ENCODE data around the gene TSEN54. TPM values are rescaled to one million over a fixed set of nuclear protein-coding genes. Genes with fewer than 3 reads are reported as not detected.

The TSEN54 gene
- total RNA-seq, 4 donors from 2014 or later = 36.6 to 105 (median 61.2) TPM

GRCh38 chr17:75488693-75489510 is 27.4 kb upstream of the TSEN54 start:
- H3K9me3 ChIP-seq = no peaks in the 10 kb centered on the region
- in situ Hi-C loops (cut with MboI; ENCODE audit: low pct_ligation_motif_present in 1 of 4, low pct_unique_long_range_greater_than_20kb in 1 of 4, low sequenced_read_pairs in 3 of 4) (no loop called here), intact Hi-C loops (cut with DNase I; ENCODE audit: low total_unique reads) (no loop called here)
- H3K4me1 ChIP-seq = peaks cover 0 to 29% (median 12%) of the 10 kb centered on the region in 4 donors
- DNase-seq = no peak
- no peak overlapping the region for H3K4me3 ChIP-seq
- TF ChIP-seq EP300 (IDR thresholded peaks at IDR 0.05; ENCODE audit: low read depth) (no peak), CTCF (IDR thresholded peaks at IDR 0.05) (no peak)
- H3K27me3 ChIP-seq = no peaks in the 10 kb centered on the region
- peaks cover 0 to 15% (median 0%) of the 10 kb centered on the region in 4 donors for H3K36me3 ChIP-seq
- peak overlapping the region in 1 of 4 donors; percentile 75 for H3K27ac ChIP-seq
- 90 to 92% methylated on average over 4 to 24 of the region's 24 CpGs for WGBS, 2 donors (ENCODE audit: low coverage in 1 of 2)

- Histone ChIP-seq H3K36me3 (peaks cover 0 to 18% (median 0%) of the 10 kb centered on the region in 4 donors), H3K27me3 (no peaks in the 10 kb centered on the region), H3K9me3 (no peaks in the 10 kb centered on the region), H3K4me1 (peaks cover 0 to 29% (median 12%) of the 10 kb centered on the region in 4 donors), H3K4me3 (no peak overlapping the region), H3K27ac (peak overlapping the region in 3 of 4 donors; percentile 37 to 75 (median 72))
- 76% methylated on average over 13 of the region's 14 CpGs; no CpG with 5 or more reads in 1 of the 2 donors for WGBS, 2 donors (ENCODE audit: low coverage in 1 of 2)
- no peak for DNase-seq
- TF ChIP-seq CTCF (IDR thresholded peaks at IDR 0.05) (no peak), EP300 (IDR thresholded peaks at IDR 0.05; ENCODE audit: low read depth) (no peak), POLR2A (IDR thresholded peaks at IDR 0.05) (no peak), POLR2AphosphoS5 (IDR thresholded peaks at IDR 0.05) (no peak)
- in situ Hi-C loops (cut with MboI; ENCODE audit: low pct_ligation_motif_present in 1 of 4, low pct_unique_long_range_greater_than_20kb in 1 of 4, low sequenced_read_pairs in 3 of 4) = no loop called here
- intact Hi-C loops (cut with DNase I; ENCODE audit: low total_unique reads) = no loop called here
These were observed 26.8 kb upstream of the TSEN54 start for GRCh38 chr17:75489511-75489955.

GRCh38 chr17:75490173-75490743 is 26.1 kb upstream of the TSEN54 start:
- WGBS, 2 donors (ENCODE audit: low coverage in 1 of 2) = 63% methylated on average over 14 of the region's 14 CpGs; no CpG with 5 or more reads in 1 of the 2 donors
- H3K4me3 ChIP-seq = no peak overlapping the region
- peaks cover 0 to 18% (median 2%) of the 10 kb centered on the region in 4 donors for H3K36me3 ChIP-seq
- DNase-seq = peak; percentile 70
- H3K4me1 ChIP-seq = peaks cover 0 to 29% (median 12%) of the 10 kb centered on the region in 4 donors
- TF ChIP-seq EP300 (IDR thresholded peaks at IDR 0.05; ENCODE audit: low read depth) = no peak
- TF ChIP-seq POLR2A (IDR thresholded peaks at IDR 0.05) = peak; percentile 29
- TF ChIP-seq POLR2AphosphoS5 (IDR thresholded peaks at IDR 0.05) = peak in 2 of 3 donors; percentile 6 to 10
- intact Hi-C loops (cut with DNase I; ENCODE audit: low total_unique reads) = no loop called here
- in situ Hi-C loops (cut with MboI; ENCODE audit: low pct_ligation_motif_present in 1 of 4, low pct_unique_long_range_greater_than_20kb in 1 of 4, low sequenced_read_pairs in 3 of 4) = loop anchor here in 1 of 4 donors (10.0 kb wide), 1 partner anchor 65 kb away; no protein-coding TSS in a partner anchor
- H3K27ac ChIP-seq = peak overlapping the region; percentile 37 to 75 (median 68)
- no peaks in the 10 kb centered on the region for H3K27me3 ChIP-seq
- H3K9me3 ChIP-seq = no peaks in the 10 kb centered on the region

GRCh38 chr17:75490953-75491649 is 25.2 kb upstream of the TSEN54 start:
- Histone ChIP-seq H3K4me3 (no peak overlapping the region), H3K9me3 (no peaks in the 10 kb centered on the region), H3K27ac (peak overlapping the region in 3 of 4 donors; percentile 37 to 75 (median 72)), H3K4me1 (peaks cover 0 to 29% (median 12%) of the 10 kb centered on the region in 4 donors), H3K36me3 (peaks cover 0 to 18% (median 4%) of the 10 kb centered on the region in 4 donors), H3K27me3 (no peaks in the 10 kb centered on the region)
- intact Hi-C loops (cut with DNase I; ENCODE audit: low total_unique reads) = no loop called here
- TF ChIP-seq EP300 (IDR thresholded peaks at IDR 0.05; ENCODE audit: low read depth) = no peak
- TF ChIP-seq CTCF (IDR thresholded peaks at IDR 0.05) = no peak
- TF ChIP-seq POLR2A (IDR thresholded peaks at IDR 0.05) = no peak
- TF ChIP-seq POLR2AphosphoS5 (IDR thresholded peaks at IDR 0.05) = no peak
- 91% methylated on average over 19 of the region's 19 CpGs; no CpG with 5 or more reads in 1 of the 2 donors for WGBS, 2 donors (ENCODE audit: low coverage in 1 of 2)
- in situ Hi-C loops (cut with MboI; ENCODE audit: low pct_ligation_motif_present in 1 of 4, low pct_unique_long_range_greater_than_20kb in 1 of 4, low sequenced_read_pairs in 3 of 4) = loop anchor here in 1 of 4 donors (10.0 kb wide), 1 partner anchor 66 kb away; no protein-coding TSS in a partner anchor
- DNase-seq = no peak

All from transverse colon (tissue), 4 donors.